ENCODE data around the gene RASGRF1. TPM values are rescaled to one million over a fixed set of nuclear protein-coding genes. Genes with fewer than 3 reads are reported as not detected.

The RASGRF1 gene
- total RNA-seq, 1 experiment from 2014 or later = 0.59 TPM

- ATAC-seq (no peak; the same call in 1 of the 2 replicates), DNase-seq (ENCODE audit: low read depth, low spot score) (no peak)
- H3K9me3 ChIP-seq (ENCODE audit: control insufficient read depth, insufficient read depth, low read depth, low read length) = no peaks in the 10 kb centered on the region
- no TSS peak for BruUV-seq (replicated peaks)
- no peak overlapping the region for H3K27ac ChIP-seq (ENCODE audit: low read length)
- POLR2A ChIA-PET = no interaction called here
- in situ Hi-C loops (cut with HindIII; ENCODE audit: low pct_unique_long_range_greater_than_20kb, low sequenced_read_pairs) = no loop called here
- no peaks in the 10 kb centered on the region for H3K4me1 ChIP-seq (ENCODE audit: control insufficient read depth, insufficient read depth, low read length)
- H3K4me3 ChIP-seq (ENCODE audit: low read depth in 2 of 2, low read length in 2 of 2) = no peak overlapping the region
- H3K36me3 ChIP-seq (ENCODE audit: control insufficient read depth, insufficient read depth, low read length) = no peaks in the 10 kb centered on the region
- CTCF ChIA-PET = no interaction called here
- no peak for TF ChIP-seq SIN3A (IDR thresholded peaks at IDR 0.05; ENCODE audit: borderline replicate concordance, insufficient read depth, low read depth, low read length)
- TF ChIP-seq POLR2AphosphoS5 (IDR thresholded peaks at IDR 0.05; ENCODE audit: low read depth, low read length) = no peak
- TF ChIP-seq CTCF (IDR thresholded peaks at IDR 0.05) = no peak
- no peak for TF ChIP-seq TCF7L2 (IDR thresholded peaks at IDR 0.05; ENCODE audit: low read depth, low read length)
- TF ChIP-seq REST (IDR thresholded peaks at IDR 0.05; ENCODE audit: insufficient read depth in 1 of 2, low read depth in 2 of 2, low read length in 1 of 2) = no peak
- intact Hi-C loops (cut with micrococcal nuclease; ENCODE audit: unreplicated experiment) = no loop called here
- peaks cover 2% of the 10 kb centered on the region for H3K27me3 ChIP-seq (ENCODE audit: control insufficient read depth, insufficient read depth, low read length)
Measured at GRCh38 chr15:79065706-79066376, 24.7 kb downstream of the RASGRF1 start.

GRCh38 chr15:79065361-79065705, 25.2 kb downstream of the RASGRF1 start:
- H3K9me3 ChIP-seq (ENCODE audit: control insufficient read depth, insufficient read depth, low read depth, low read length) = no peaks in the 10 kb centered on the region
- no peak overlapping the region for H3K4me3 ChIP-seq (ENCODE audit: low read depth in 2 of 2, low read length in 2 of 2)
- H3K27ac ChIP-seq (ENCODE audit: low read length) = no peak overlapping the region
- in situ Hi-C loops (cut with HindIII; ENCODE audit: low pct_unique_long_range_greater_than_20kb, low sequenced_read_pairs) (no loop called here), intact Hi-C loops (cut with micrococcal nuclease; ENCODE audit: unreplicated experiment) (no loop called here)
- DNase-seq (ENCODE audit: low read depth, low spot score) (no peak), ATAC-seq (no peak)
- peaks cover 2% of the 10 kb centered on the region for H3K27me3 ChIP-seq (ENCODE audit: control insufficient read depth, insufficient read depth, low read length)
- no peaks in the 10 kb centered on the region for H3K4me1 ChIP-seq (ENCODE audit: control insufficient read depth, insufficient read depth, low read length)
- POLR2A ChIA-PET = no interaction called here
- H3K36me3 ChIP-seq (ENCODE audit: control insufficient read depth, insufficient read depth, low read length) = no peaks in the 10 kb centered on the region
- CTCF ChIA-PET = no interaction called here
- no TSS peak for BruUV-seq (replicated peaks)
- TF ChIP-seq REST (IDR thresholded peaks at IDR 0.05; ENCODE audit: insufficient read depth in 1 of 2, low read depth in 2 of 2, low read length in 1 of 2) (no peak), SIN3A (IDR thresholded peaks at IDR 0.05; ENCODE audit: borderline replicate concordance, insufficient read depth, low read depth, low read length) (no peak), TCF7L2 (IDR thresholded peaks at IDR 0.05; ENCODE audit: low read depth, low read length) (no peak), CTCF (IDR thresholded peaks at IDR 0.05) (no peak), POLR2AphosphoS5 (IDR thresholded peaks at IDR 0.05; ENCODE audit: low read depth, low read length) (no peak)

Data from Panc1 (cell line).